NCI-H460 (cell line): ENCODE measurements around the gene LDB1. TPM values are rescaled to one million over a fixed set of nuclear protein-coding genes. Genes with fewer than 3 reads are reported as not detected.

Source experiments
- DNase-seq: peaks from one replicate; pipeline ENCODE4 v3.0.0-alpha.2; 2016; ENCODE audit warnings: low read depth; ENCODE audit errors: extremely low read depth
- small RNA-seq, 2 experiments: library from RNA; depleted of rRNA; stranded (forward); fragments of <200 nt; gene quantifications; one replicate each; pipeline ENCODE3, GENCODE V24; 2014
- total RNA-seq: library from RNA; depleted of rRNA; stranded (reverse); fragments of >200 nt; shearing (Covaris generic); gene quantifications from 2 replicates; pipeline ENCODE4 v1.2.3, GENCODE V29; 2014; rRNA removed

Gene LDB1
- total RNA-seq, 1 experiment from 2014 or later: 25.1 TPM

DNA sequence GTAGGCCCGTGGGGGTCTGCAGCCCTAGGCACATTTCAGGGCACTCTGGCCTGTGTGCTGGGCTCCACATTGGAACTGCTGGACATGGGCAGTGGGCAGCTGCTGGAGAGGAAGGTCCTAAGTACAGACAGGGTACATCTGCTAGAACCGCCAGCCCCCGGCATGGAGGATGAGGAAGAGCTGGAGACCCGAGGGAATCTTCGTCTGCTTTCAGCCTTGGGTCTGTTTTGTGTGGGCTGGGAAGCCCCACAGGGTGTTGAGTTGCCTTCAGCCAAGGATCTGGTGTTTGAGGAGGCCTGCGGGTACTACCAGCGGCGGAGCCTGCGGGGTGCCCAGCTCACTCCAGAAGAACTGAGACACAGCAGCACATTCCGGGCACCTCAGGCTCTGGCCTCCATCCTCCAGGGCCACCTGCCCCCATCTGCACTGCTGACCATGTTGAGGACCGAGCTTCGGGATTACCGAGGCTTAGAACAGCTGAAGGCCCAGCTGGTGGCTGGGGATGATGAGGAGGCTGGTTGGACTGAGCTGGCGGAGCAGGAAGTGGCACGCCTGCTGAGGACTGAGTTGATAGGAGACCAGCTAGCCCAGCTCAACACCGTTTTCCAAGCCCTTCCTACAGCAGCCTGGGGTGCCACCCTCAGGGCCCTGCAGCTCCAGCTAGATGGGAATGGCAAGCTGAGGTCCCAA is 53.6 kb downstream of the LDB1 start:
- DNase-seq: no peak

DNA sequence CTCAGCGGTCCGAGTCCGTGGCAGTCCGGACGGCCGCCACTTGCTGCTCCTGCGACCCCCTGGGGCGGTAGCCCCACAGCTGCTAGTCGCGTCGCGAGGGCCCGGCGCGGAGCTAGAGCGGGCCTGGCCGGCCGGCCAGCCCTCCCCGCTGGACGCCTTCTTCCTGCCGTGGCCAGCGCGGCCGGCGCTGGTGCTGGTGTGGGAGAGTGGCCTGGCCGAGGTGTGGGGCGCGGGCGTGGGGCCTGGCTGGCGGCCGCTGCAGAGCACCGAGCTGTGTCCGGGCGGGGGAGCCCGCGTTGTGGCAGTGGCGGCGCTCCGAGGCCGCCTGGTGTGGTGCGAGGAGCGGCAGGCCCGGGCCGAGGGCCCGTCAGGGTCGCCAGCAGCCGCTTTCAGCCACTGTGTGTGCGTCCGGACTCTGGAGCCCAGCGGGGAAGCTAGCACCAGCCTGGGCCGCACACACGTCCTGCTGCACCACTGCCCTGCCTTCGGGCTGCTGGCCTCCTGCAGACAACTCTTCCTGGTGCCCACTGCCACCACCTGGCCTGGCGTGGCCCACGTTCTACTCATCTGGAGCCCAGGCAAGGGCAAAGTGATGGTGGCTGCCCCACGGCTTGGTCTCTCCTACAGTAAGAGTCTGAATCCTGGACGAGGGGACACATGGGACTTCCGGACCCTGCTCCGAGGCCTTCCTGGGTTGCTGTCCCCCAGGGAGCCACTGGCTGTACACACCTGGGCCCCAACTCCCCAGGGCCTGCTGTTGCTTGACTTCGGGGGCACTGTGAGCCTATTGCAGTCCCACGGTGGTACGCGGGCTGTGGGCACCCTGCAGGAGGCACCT is 54.4 kb downstream of the LDB1 start:
- DNase-seq: no peak

GRCh38 chr10:102064868-102065560 is 55.2 kb downstream of the LDB1 start, which contains the start of gene HPS6:
HPS6 (plus strand) TSS chr10:102065349; CDS start chr10:102065475, 126 bp downstream.
- DNase-seq: peak; percentile 93

GRCh38 chr10:102064503-102064867 is 55.7 kb downstream of the LDB1 start:
- no peak for DNase-seq

DNA sequence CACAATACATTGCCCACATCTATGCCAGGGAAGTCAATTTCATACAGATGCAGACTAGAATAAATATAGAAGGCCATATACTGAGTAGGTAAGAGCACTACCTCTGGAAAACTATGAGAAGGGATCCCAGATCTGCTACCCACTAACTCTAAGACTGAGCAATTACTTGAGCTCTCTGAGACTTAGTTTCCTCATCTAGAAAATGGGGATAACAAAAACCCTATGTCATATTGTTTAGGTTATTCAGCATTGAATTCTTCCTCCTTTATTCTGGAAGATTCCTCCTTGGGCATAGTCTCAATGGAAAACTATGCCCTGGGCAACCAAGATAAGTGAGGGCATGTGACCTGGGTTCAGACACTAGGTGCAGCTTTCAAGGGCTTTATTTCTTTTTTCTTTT is 60.2 kb downstream of the LDB1 start:
- no peak for DNase-seq

Small RNAs within 50 kb of the gene (small RNA-seq; reads per million reads assigned to genes)
- gene AL500527.1 (0 reads per million in 2 experiments), gene AL500527.2 (0 reads per million in 2 experiments)

Other genes starting within 250 kb of the LDB1 start
- 6.6 and 7.9 TPM in 2 replicates for gene ARMH3, start 64.2 kb downstream of the LDB1 start, total RNA-seq
- gene HPS6, start 55.0 kb downstream of the LDB1 start, total RNA-seq: 16.7 and 19.5 TPM in 2 replicates
- gene PPRC1, start 12.7 kb upstream of the LDB1 start, total RNA-seq: 24.1 and 26.4 TPM in 2 replicates
- 132 and 151 TPM in 2 replicates for gene NOLC1, start 32.0 kb upstream of the LDB1 start, total RNA-seq
- 0.20 TPM in 1 of 2 replicates, not detected in the other for gene ELOVL3, start 105.9 kb upstream of the LDB1 start, total RNA-seq
- 0.27 TPM in 1 of 2 replicates, not detected in the other for gene PITX3, start 121.1 kb upstream of the LDB1 start, total RNA-seq
- 27.6 and 30.5 TPM in 2 replicates for gene GBF1, start 125.2 kb upstream of the LDB1 start, total RNA-seq